GM18870 (cell line): ENCODE data around the gene SPOUT1.
"Not testable (repeated sequence)": the region's sequence is repeated elsewhere in the genome, so short reads cannot be mapped to it uniquely, and the experiment has no call there.

Experiments
- ATAC-seq: cut with Tn5 transposase; IDR thresholded peaks from one replicate; pipeline ENCODE4 v1.9.1; 2021; ENCODE audit warnings: moderate library complexity; ENCODE audit not compliant: unreplicated experiment

The SPOUT1 gene

DNA sequence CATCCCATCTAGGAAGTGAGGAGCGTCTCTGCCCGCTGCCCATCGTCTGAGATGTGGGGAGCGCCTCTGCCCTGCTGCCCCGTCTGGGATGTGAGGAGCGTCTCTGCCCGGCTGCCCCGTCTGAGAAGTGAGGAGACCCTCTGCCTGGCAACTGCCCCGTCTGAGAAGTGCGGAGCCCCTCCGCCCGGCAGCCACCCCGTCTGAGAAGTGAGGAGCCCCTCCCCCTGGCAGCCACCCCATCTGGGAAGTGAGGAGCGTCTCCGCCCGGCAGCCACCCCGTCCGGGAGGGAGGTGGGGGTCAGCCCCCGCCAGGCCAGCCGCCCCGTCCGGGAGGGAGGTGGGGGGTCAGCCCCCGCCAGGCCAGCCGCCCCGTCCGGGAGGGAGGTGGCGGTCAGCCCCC is 49.5 kb downstream of the SPOUT1 start:
- ATAC-seq, result not testable (repeated sequence)

DNA sequence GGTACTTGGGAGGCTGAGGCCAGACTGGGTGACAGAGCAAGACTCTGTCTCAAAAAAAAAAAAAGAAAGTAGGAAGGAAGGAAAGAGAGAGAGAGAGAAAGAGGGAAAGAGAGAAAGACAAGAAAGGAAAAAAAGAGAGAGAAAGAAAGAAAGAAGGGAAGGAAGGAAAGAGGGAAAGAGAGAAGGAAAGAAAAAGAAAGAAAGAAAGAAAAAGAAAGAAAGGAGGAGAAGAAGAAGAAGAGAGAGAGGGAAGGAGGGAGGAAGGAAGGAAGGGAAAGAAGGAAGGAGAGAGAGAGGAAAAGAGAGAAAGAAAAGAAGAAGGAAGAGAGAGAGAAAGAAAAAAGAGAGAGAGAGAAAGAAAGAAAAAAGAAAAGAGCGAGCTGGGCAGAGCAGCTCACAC is 54.8 kb downstream of the SPOUT1 start:
- ATAC-seq, result no peak

DNA sequence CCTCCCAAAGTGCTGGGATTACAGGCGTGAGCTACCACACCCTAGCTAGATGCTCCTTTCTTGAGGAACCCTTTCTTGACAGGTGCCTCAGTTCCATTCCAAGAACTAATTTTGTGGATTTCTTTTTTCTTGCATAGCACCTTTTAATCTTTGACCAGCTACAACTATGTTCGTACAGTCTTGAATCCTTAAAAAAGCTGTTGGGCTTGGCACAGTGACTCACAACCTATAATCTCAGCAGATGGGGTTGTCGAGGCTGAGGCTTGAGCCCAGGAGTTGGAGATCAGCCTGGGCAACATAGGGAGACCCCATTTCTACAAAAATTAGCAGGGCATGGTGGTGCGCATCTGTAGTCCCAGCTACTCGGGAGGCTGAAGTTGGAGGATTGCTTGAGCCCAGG is 56.5 kb downstream of the SPOUT1 start:
- ATAC-seq, result no peak

DNA sequence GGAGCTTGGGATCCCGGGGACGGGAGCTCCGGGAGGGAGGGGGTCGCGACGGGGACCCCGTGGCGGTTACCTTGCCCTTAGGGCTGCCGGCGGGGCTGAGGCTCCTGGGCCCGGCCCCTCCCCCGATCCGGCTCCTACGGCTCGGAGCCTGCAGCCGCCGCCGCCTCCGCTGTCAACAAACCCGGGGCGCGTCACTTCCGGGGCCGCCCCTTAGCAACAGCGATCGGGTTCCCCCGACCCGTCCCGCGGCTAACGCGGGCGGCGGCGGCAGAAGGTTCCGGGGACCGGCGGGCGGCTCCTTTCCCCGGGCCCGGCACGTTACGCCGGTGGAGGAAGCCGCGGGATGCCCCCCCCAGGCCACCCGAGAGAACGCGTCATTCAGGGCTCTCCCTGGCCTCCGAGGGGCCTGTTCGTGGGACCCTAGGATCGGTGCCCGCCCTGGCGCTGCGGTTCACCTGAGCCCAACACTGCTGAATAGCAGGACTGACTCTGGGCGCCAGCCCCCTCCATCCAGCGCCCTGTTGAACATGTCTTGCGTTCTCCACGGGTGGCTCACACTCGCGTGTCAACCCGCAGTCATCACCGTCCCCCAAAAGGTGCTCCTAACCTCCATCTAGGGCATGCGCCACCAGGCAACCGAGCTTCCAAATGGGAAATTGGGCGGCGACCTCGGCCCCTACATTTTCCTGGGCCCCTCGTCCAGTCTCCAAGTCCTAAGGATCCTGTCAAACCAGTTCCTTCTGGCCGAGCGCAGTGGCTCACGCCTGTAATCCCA is 57.7 kb downstream of the SPOUT1 start, which contains the start of gene ZER1:
TSS of gene ZER1 (minus strand) at position 183 of the 775 bp plus-strand sequence. CDS start 16,362 bp downstream, outside the sequence.
- ATAC-seq, result no peak

DNA sequence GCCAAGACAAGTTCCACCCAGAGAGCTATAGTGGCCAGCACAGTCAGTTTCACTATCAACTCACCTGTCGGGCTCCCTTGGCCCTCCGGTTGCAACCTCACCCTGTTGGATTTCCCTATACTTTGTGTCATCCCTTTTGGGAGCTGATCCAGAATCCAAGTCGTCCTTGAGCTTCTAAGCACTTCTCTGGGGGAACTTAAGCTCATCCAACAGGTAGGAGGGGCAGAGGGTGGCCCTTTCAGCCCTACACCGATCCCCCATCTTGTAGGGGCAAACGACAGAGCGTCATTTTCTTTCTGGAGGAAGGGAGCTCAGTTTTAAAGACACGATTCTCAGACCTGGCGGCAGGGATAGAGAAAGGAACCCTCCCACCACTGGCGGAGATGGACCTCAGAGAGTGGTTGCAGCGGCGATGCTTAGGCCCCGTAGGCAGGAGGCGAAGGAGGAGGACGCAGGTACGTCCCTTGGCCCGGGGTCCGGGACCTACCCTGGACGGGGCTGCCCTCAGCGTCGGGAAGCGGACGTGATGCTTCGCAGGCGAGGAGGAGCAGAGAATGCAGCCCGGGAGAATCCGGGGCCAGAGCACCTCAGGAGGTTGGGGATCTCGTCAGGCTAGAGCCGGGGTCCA is 58.4 kb downstream of the SPOUT1 start:
- ATAC-seq, result no peak

DNA sequence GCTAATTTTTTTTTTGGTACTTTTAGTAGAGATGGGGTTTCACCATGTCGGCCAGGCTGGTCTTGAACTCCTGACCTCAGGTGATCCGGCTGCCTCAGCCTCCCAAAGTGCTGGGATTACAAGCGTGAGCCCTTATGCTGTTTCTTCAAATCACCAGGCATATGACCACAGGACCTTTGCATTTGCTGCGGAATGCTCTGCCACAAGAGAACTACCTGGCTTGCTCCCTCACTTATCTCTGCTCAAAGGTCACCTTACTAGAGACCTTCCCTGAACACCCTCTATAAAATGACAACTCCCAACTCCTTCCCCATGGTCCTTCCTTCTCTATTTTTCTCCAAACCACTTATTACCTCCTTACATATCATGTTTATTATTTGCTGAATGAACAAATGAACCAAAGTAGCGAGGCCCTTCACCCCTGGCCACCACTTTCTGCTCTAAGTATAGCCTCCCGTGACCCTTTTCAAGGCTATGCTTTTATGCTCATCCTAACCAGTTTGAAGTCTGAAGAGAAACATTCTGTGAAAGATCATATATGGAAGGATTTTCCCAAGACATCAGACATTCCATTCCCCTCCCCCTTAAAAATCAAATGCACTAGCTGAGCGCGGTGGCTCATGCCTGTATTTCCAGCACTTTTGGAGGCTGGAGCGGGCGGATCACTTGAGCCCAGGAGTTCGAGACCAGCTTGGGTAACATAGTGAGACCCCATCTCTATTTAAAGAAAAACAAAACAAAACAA is 59.1 kb downstream of the SPOUT1 start:
- no peak for ATAC-seq
